Measurements from ENCODE around the gene NLRC5. TPM values are rescaled to one million over a fixed set of nuclear protein-coding genes. Genes with fewer than 3 reads are reported as not detected.

NLRC5 gene
- total and polyA plus RNA-seq, 9 of the 15 experiments (the other 6 are each of a cell fraction or from before 2014, with no cell fraction given), result 0.59 to 0.71 TPM; not detected in 7

DNA sequence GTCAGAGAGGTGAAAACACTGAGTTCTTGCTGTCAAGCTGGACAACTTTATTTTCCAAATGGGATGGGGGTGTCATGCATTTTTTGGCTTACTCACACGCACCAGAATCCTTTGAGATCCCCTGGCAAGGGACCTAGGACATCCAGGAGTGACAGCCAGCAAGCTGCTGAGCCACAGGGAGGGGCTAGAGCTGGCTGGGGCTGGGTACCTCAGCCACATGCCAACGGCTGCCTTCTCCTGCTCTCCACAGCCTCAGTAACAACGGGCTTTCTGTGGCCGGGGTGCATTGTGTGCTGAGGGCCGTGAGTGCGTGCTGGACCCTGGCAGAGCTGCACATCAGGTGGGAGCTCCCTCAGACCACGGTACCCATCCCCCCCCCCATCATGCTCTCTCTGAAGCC lies 47.6 kb downstream of the NLRC5 start:
- ATAC-seq (no peak), FAIRE-seq (no peak), DNase-seq (ENCODE audit: extremely low read depth in 1 of 4, low spot score in 3 of 4) (no peak)
- H3K9ac ChIP-seq (ENCODE audit: insufficient read depth in 1 of 2, low read depth in 2 of 2, low read length in 2 of 2), result no peak overlapping the region
- H3K9me3 ChIP-seq (replicated peaks; ENCODE audit: control insufficient read depth, insufficient read depth, low read depth, low read length), result no peaks in the 10 kb centered on the region
- no peak overlapping the region for H2AFZ ChIP-seq (ENCODE audit: low read depth, low read length)
- no peak overlapping the region for H3K4me3 ChIP-seq
- peaks cover 7 to 48% of the 10 kb centered on the region in 2 experiments; a peak in 4 of 5 replicates for H3K27me3 ChIP-seq (ENCODE audit: control insufficient read depth in 2 of 2, insufficient read depth in 2 of 2, low read length in 2 of 2)
- CTCF ChIA-PET (ENCODE audit: low intra/inter-chr PET ratio), result no interaction called here
- H3K9me1 ChIP-seq (ENCODE audit: control insufficient read depth, insufficient read depth, low read length), result peaks cover 5% of the 10 kb centered on the region
- POLR2A ChIA-PET, result interaction anchor here (0.7 kb wide), 1 partner anchor 58 kb away, joined by 3 read pairs; no protein-coding TSS in a partner anchor
- H3K79me2 ChIP-seq (ENCODE audit: control insufficient read depth, insufficient read depth, low read length), result no peaks in the 10 kb centered on the region
- no peaks in the 10 kb centered on the region for H4K20me1 ChIP-seq (replicated peaks; ENCODE audit: control insufficient read depth, insufficient read depth, low read length)
- 6% methylated on average over 5 of the region's 7 CpGs for whole genome bisulfite sequencing (ENCODE audit: insufficient coverage, low coverage, missing lambda C conversion rate)
- no peaks in the 10 kb centered on the region for H3K36me3 ChIP-seq (ENCODE audit: control insufficient read depth, insufficient read depth, low read length)
- intact Hi-C loops (cut with micrococcal nuclease) (no loop called here), in situ Hi-C loops (cut with MboI) (no loop called here)
- H3K27ac ChIP-seq (ENCODE audit: extremely low read depth, low read depth, low read length), result no peak overlapping the region
- H3K4me1 ChIP-seq (replicated peaks in 1 of 2; ENCODE audit: control insufficient read depth in 2 of 2, insufficient read depth in 2 of 2, low read length in 2 of 2), result no peaks in the 10 kb centered on the region
- no peak overlapping the region for H3K4me2 ChIP-seq (ENCODE audit: insufficient read depth, low read length)
- BruUV-seq (replicated peaks), result no TSS peak
- TF ChIP-seq TOE1 (IDR thresholded peaks at IDR 0.05; ENCODE audit: borderline replicate concordance) (no peak), TOE1 (CRISPR knock-in tag; IDR thresholded peaks at IDR 0.05; ENCODE audit: borderline replicate concordance, low read depth) (no peak), GABPB2 (CRISPR knock-in tag; conservative IDR thresholded peaks at IDR 0.05) (no peak), TCF7L2 (IDR thresholded peaks at IDR 0.05; ENCODE audit: low read depth, low read length) (no peak), EHMT2 (IDR thresholded peaks at IDR 0.05) (no peak), JUNB (CRISPR knock-in tag; conservative IDR thresholded peaks at IDR 0.05) (no peak), TRIM24 (IDR thresholded peaks at IDR 0.05) (no peak), ZKSCAN3 (CRISPR knock-in tag; IDR thresholded peaks at IDR 0.05) (no peak), MEF2D (tag; conservative IDR thresholded peaks at IDR 0.05; ENCODE audit: low read depth) (no peak)
- TF ChIP-seq, protein P1, sequence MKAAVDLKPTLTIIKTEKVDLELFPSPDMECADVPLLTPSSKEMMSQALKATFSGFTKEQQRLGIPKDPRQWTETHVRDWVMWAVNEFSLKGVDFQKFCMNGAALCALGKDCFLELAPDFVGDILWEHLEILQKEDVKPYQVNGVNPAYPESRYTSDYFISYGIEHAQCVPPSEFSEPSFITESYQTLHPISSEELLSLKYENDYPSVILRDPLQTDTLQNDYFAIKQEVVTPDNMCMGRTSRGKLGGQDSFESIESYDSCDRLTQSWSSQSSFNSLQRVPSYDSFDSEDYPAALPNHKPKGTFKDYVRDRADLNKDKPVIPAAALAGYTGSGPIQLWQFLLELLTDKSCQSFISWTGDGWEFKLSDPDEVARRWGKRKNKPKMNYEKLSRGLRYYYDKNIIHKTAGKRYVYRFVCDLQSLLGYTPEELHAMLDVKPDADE (conservative IDR thresholded peaks at IDR 0.05; ENCODE audit: control insufficient read depth, low read depth, low read length), result no peak
